IMR-90 (cell line): ENCODE measurements around the gene GRAMD4. TPM values are rescaled to one million over a fixed set of nuclear protein-coding genes. Genes with fewer than 3 reads are reported as not detected.
A peak's percentile ranks its signal among the peaks of the same experiment; 100 is the strongest.

Experiments used
- ATAC-seq: fragments of 200-7000 bp; cut with Tn5 transposase; 2 replicates; pipeline ENCODE4 v1.9.1; 2020; ENCODE audit warnings: low read depth, mild to moderate bottlenecking, moderate library complexity
- BruUV-seq: library from RNA; stranded (reverse); fragments of 400-500 nt; replicated peaks from 2 replicates; lab custom pipeline; 2021; lab: Mats Ljungman, UMichigan
- CTCF ChIA-PET: fragments of 300-600 bp; formaldehyde crosslinking; extraction: SDS; loops from one replicate; lab custom pipeline; 2021; ENCODE audit warnings: antibody characterized with exemption; lab: Yijun Ruan, JAX
- POLR2A ChIA-PET: fragments of 300-600 bp; sonication (Branson Sonifier 250); formaldehyde crosslinking; loops from one replicate; lab custom pipeline; 2022; ENCODE audit warnings: antibody characterized with exemption; ENCODE audit not compliant: unreplicated experiment; lab: Charles Lee
- DNase-seq: peaks from one replicate; pipeline ENCODE4 v3.0.0; 2013
- H2AFZ ChIP-seq: replicated peaks from 2 replicates; pipeline ENCODE3; 2013; ENCODE audit warnings: low read length, mild to moderate bottlenecking; ENCODE audit not compliant: poor library complexity
- H2AK5ac ChIP-seq: 2 replicates; pipeline ENCODE4 v1.6.1; 2013; ENCODE audit warnings: low read depth, low read length, inconsistent platforms
- H2AK9ac ChIP-seq: replicated peaks from 2 replicates; pipeline ENCODE3; 2013; ENCODE audit warnings: mild to moderate bottlenecking, low read depth, low read length, moderate library complexity; ENCODE audit not compliant: poor library complexity
- H2BK120ac ChIP-seq: 2 replicates; pipeline ENCODE4 v1.6.1; 2013; ENCODE audit warnings: low read depth, low read length, inconsistent platforms
- H2BK15ac ChIP-seq: 3 replicates; pipeline ENCODE4 v1.6.1; 2013; ENCODE audit warnings: low read depth, low read length, inconsistent platforms
- H2BK20ac ChIP-seq: 2 replicates; pipeline ENCODE4 v1.6.1; 2013; ENCODE audit warnings: low read depth, mild to moderate bottlenecking, inconsistent platforms, low read length, moderate library complexity
- H2BK5ac ChIP-seq: 2 replicates; pipeline ENCODE4 v1.6.1; 2013; ENCODE audit warnings: mild to moderate bottlenecking, low read depth, low read length, inconsistent platforms; ENCODE audit not compliant: poor library complexity, severe bottlenecking
- H3K14ac ChIP-seq: replicated peaks from 2 replicates; pipeline ENCODE4 v1.6.1; 2013; ENCODE audit warnings: low read depth, low read length, inconsistent platforms
- H3K18ac ChIP-seq: 2 replicates; pipeline ENCODE4 v1.6.1; 2013; ENCODE audit warnings: low read depth, low read length, control low read depth
- H3K23ac ChIP-seq: 2 replicates; pipeline ENCODE4 v1.6.1; 2013; ENCODE audit warnings: low read depth, low read length, inconsistent platforms
- H3K27ac ChIP-seq: 2 replicates; pipeline ENCODE4 v1.5.1; 2013; ENCODE audit warnings: mild to moderate bottlenecking, control low read depth, low read length; ENCODE audit not compliant: insufficient read depth
- H3K27me3 ChIP-seq: 2 replicates; pipeline ENCODE4 v1.6.1; 2013; ENCODE audit warnings: low read length; ENCODE audit not compliant: control insufficient read depth, insufficient read depth
- H3K36me3 ChIP-seq: 2 replicates; pipeline ENCODE4 v1.6.1; 2013; ENCODE audit warnings: low read length, mixed read lengths; ENCODE audit not compliant: control insufficient read depth, insufficient read depth
- H3K4ac ChIP-seq: 2 replicates; pipeline ENCODE4 v1.6.1; 2013; ENCODE audit warnings: low read depth, low read length, inconsistent platforms
- H3K4me1 ChIP-seq: 2 replicates; pipeline ENCODE4 v1.6.1; 2013; ENCODE audit warnings: low read length, mixed read lengths; ENCODE audit not compliant: control insufficient read depth, insufficient read depth
- H3K4me2 ChIP-seq: 2 replicates; pipeline ENCODE4 v1.6.1; 2013; ENCODE audit warnings: low read depth, mild to moderate bottlenecking, control low read depth, low read length, moderate library complexity
- H3K4me3 ChIP-seq: 2 replicates; pipeline ENCODE4 v1.5.1; 2013; ENCODE audit warnings: low read depth, mild to moderate bottlenecking, control low read depth, low read length, moderate library complexity; ENCODE audit not compliant: insufficient read depth
- H3K56ac ChIP-seq: 2 replicates; pipeline ENCODE4 v1.6.1; 2013; ENCODE audit warnings: low read length, inconsistent platforms; ENCODE audit not compliant: insufficient read depth; ENCODE audit errors: extremely low read depth
- H3K79me1 ChIP-seq, 2 experiments: 2 replicates each; pipeline ENCODE4 v1.6.1; 2013; ENCODE audit warnings: low read length in 2 of 2, inconsistent platforms in 1 of 2, low read depth in 1 of 2
- H3K9ac ChIP-seq: 2 replicates; pipeline ENCODE4 v1.6.1; 2013; ENCODE audit warnings: low read depth, low read length, control low read depth
- H3K9me1 ChIP-seq: 2 replicates; pipeline ENCODE4 v1.6.1; 2013; ENCODE audit warnings: low read length, inconsistent platforms; ENCODE audit not compliant: insufficient read depth
- H3K9me3 ChIP-seq: 2 replicates; pipeline ENCODE4 v1.6.1; 2013; ENCODE audit warnings: low read length; ENCODE audit not compliant: control insufficient read depth, insufficient read depth
- H4K20me1 ChIP-seq: 2 replicates; pipeline ENCODE4 v1.6.1; 2013; ENCODE audit warnings: low read length, inconsistent platforms; ENCODE audit not compliant: insufficient read depth
- H4K5ac ChIP-seq: 2 replicates; pipeline ENCODE4 v1.6.1; 2013; ENCODE audit warnings: mild to moderate bottlenecking, low read depth, low read length, control low read depth
- H4K8ac ChIP-seq, 2 experiments: 2 replicates each; pipeline ENCODE4 v1.6.1; 2013; ENCODE audit warnings: low read depth in 2 of 2, low read length in 2 of 2, control low read depth in 1 of 2, inconsistent platforms in 1 of 2
- H4K91ac ChIP-seq: 2 replicates; pipeline ENCODE4 v1.6.1; 2013; ENCODE audit warnings: low read depth, low read length, inconsistent platforms; ENCODE audit not compliant: insufficient read depth
- BHLHE40 ChIP-seq: fragments of 150-350 bp; IDR thresholded peaks from 2 replicates; pipeline ENCODE4 v1.6.1; 2016; ENCODE audit warnings: mild to moderate bottlenecking, low read depth, low read length
- CEBPB ChIP-seq: IDR thresholded peaks from 2 replicates; pipeline ENCODE4 v1.6.1; 2012; ENCODE audit warnings: low read depth, low read length, improper control_type of control experiment
- CHD1 ChIP-seq: IDR thresholded peaks from 2 replicates; pipeline ENCODE4 v1.6.1; 2012; ENCODE audit warnings: low read depth, low read length, improper control_type of control experiment
- CTCF ChIP-seq: conservative IDR thresholded peaks from 2 replicates; pipeline ENCODE4 v1.5.1; 2012; ENCODE audit warnings: mild to moderate bottlenecking, low read depth, low read length, improper control_type of control experiment
- FOS ChIP-seq: fragments of 150-350 bp; IDR thresholded peaks from 2 replicates; pipeline ENCODE4 v1.6.1; 2016; ENCODE audit warnings: low read depth, low read length
- MAFK ChIP-seq: IDR thresholded peaks from 2 replicates; pipeline ENCODE4 v1.6.1; 2012; ENCODE audit warnings: low read depth, low read length, improper control_type of control experiment
- MAZ ChIP-seq: IDR thresholded peaks from 2 replicates; pipeline ENCODE4 v1.6.1; 2012; ENCODE audit warnings: low read depth, mild to moderate bottlenecking, low read length, improper control_type of control experiment, moderate library complexity, borderline replicate concordance
- MXI1 ChIP-seq: IDR thresholded peaks from 2 replicates; pipeline ENCODE4 v1.6.1; 2012; ENCODE audit warnings: low read depth, mild to moderate bottlenecking, low read length, moderate library complexity, borderline replicate concordance
- NFE2L2 ChIP-seq: fragments of 150-350 bp; IDR thresholded peaks from 2 replicates; pipeline ENCODE4 v1.6.1; 2016; ENCODE audit warnings: low read depth, mild to moderate bottlenecking, low read length
- POLR2A ChIP-seq: IDR thresholded peaks from 2 replicates; pipeline ENCODE4 v1.6.1; 2012; ENCODE audit warnings: mild to moderate bottlenecking, low read depth, low read length
- RAD21 ChIP-seq: IDR thresholded peaks from 2 replicates; pipeline ENCODE4 v1.6.1; 2012; ENCODE audit warnings: low read length, improper control_type of control experiment
- RCOR1 ChIP-seq: IDR thresholded peaks from 2 replicates; pipeline ENCODE4 v1.6.1; 2012; ENCODE audit warnings: mild to moderate bottlenecking, low read length, improper control_type of control experiment; ENCODE audit not compliant: insufficient replicate concordance
- RFX5 ChIP-seq: IDR thresholded peaks from 2 replicates; pipeline ENCODE4 v1.8.0; 2012; ENCODE audit warnings: low read depth, mild to moderate bottlenecking, low read length, moderate library complexity
- SMC3 ChIP-seq: fragments of 150-350 bp; IDR thresholded peaks from 2 replicates; pipeline ENCODE4 v1.6.1; 2016; ENCODE audit warnings: low read depth, mild to moderate bottlenecking, antibody characterized with exemption, low read length, moderate library complexity
- USF2 ChIP-seq: fragments of 150-350 bp; IDR thresholded peaks from 2 replicates; pipeline ENCODE4 v1.6.1; 2017; ENCODE audit warnings: mild to moderate bottlenecking, antibody characterized with exemption, low read length, low read depth
- whole genome bisulfite sequencing, 2 experiments: methylation state at CpG; one replicate each; pipeline versions ENCODE4 v1.1.5 to v1.1.7; 2013; ENCODE audit warnings: missing lambda C conversion rate in 2 of 2; ENCODE audit not compliant: insufficient read length in 1 of 2; ENCODE audit errors: extremely low coverage in 2 of 2; 5-methylcytosine and 5-hydroxymethylcytosine counted together
- dilution Hi-C: fragments of 300-500 bp; cut with HindIII; formaldehyde crosslinking; loops from one replicate; pipeline ENCODE4 v1.14.3; 2018; ENCODE audit warnings: low sequenced_read_pairs; ENCODE audit not compliant: unreplicated experiment
- in situ Hi-C: fragments of 300-500 bp; cut with MboI; formaldehyde crosslinking; loops from 3 replicates; pipeline ENCODE4 v1.14.3; 2019; ENCODE audit warnings: low sequenced_read_pairs, inconsistent platforms, mixed read lengths
- intact Hi-C: fragments of 100-400 bp; cut with micrococcal nuclease; formaldehyde crosslinking; loops from 2 replicates; pipeline ENCODE4 v1.10.0; 2022
- polyA plus RNA-seq, 3 experiments: library from polyadenylated mRNA; depleted of rRNA; stranded (reverse); fragments of >200 nt; gene quantifications; 2 replicates each; pipeline ENCODE4 v1.2.3, GENCODE V29; 2012; ENCODE audit warnings: low replicate concordance in 1 of 3
- total RNA-seq: library from RNA; depleted of rRNA; stranded (reverse); fragments of >200 nt; gene quantifications from 2 replicates; pipeline ENCODE4 v1.2.3, GENCODE V29; 2012

GRAMD4 gene
- total and polyA plus RNA-seq, 2 of the 4 experiments (the other 2 are of a cell fraction) = 2.7 to 5.8 TPM

- in situ Hi-C loops = no loop called here
- Histone ChIP-seq H3K56ac (no peak overlapping the region), H3K27ac (no peak overlapping the region), H2BK120ac (no peak overlapping the region), H3K18ac (no peak overlapping the region), H2AK5ac (no peak overlapping the region), H3K9me3 (no peaks in the 10 kb centered on the region), H3K4me1 (peaks cover 2% of the 10 kb centered on the region; the same call in 1 of the 2 replicates), H3K9me1 (peaks cover 2% of the 10 kb centered on the region; the same call in 1 of the 2 replicates), H4K5ac (no peak overlapping the region), H2BK5ac (no peak overlapping the region), H2AK9ac (peak overlapping the region; percentile 23), H2AFZ (no peak overlapping the region), H3K27me3 (no peaks in the 10 kb centered on the region), H3K14ac (no peak overlapping the region), H4K91ac (no peak overlapping the region), H4K20me1 (no peaks in the 10 kb centered on the region; the same call in 1 of the 2 replicates), H3K23ac (no peak overlapping the region), H3K36me3 (peaks cover 37% of the 10 kb centered on the region; the same call in 1 of the 2 replicates), H4K8ac (no peak overlapping the region), H3K79me1 (no peaks in the 10 kb centered on the region), H2BK15ac (no peak overlapping the region), H3K9ac (no peak overlapping the region), H2BK20ac (no peak overlapping the region), H3K4me3 (no peak overlapping the region), H3K4ac (no peak overlapping the region), H3K4me2 (no peak overlapping the region)
- ChIA-PET POLR2A (no interaction called here), CTCF (no interaction called here)
- ATAC-seq (no peak), DNase-seq (no peak)
- intact Hi-C loops = no loop called here
- TF ChIP-seq RFX5 = no peak
- TF ChIP-seq RAD21 = no peak
- no peak for TF ChIP-seq FOS
- TF ChIP-seq MAFK = no peak
- TF ChIP-seq NFE2L2 = no peak
- no peak for TF ChIP-seq RCOR1
- no peak for TF ChIP-seq MAZ
- TF ChIP-seq CTCF = no peak
- TF ChIP-seq SMC3 = no peak
- TF ChIP-seq USF2 = no peak
- no peak for TF ChIP-seq POLR2A
- TF ChIP-seq BHLHE40 = no peak
- no peak for TF ChIP-seq CHD1
- TF ChIP-seq MXI1 = no peak
- TF ChIP-seq CEBPB = no peak
- 77% methylated on average over 12 of the region's 15 CpGs; no CpG with 5 or more reads in 1 of the 2 experiments for WGBS, 2 experiments
- no TSS peak for BruUV-seq
- dilution Hi-C loops = no loop called here
These were observed 42.0 kb downstream of the GRAMD4 start for GRCh38 chr22:46662226-46662625.
